T-helper 2 cell treated with Interferon-gamma antibody and Interleukin-4, amounts not matched to agents 100 ng/mL and 5 ng/mL, for 36 hours (primary cell): ENCODE results near the gene SLC22A13. TPM values are rescaled to one million over a fixed set of nuclear protein-coding genes. Genes with fewer than 3 reads are reported as not detected.
"Not testable (repeated sequence)": the region's sequence is repeated elsewhere in the genome, so short reads cannot be mapped to it uniquely, and the experiment has no call there.

Experiments
- intact Hi-C: fragments of 100-400 bp; cut with micrococcal nuclease; formaldehyde crosslinking; loops from one replicate; pipeline ENCODE4 v1.15.1; 2023
- total RNA-seq: library from RNA; stranded (reverse); gene quantifications from 2 replicates; pipeline ENCODE4 v1.2.3, GENCODE V29; 2022

SLC22A13 gene
- 0.59 and 0.93 TPM in 2 replicates for total RNA-seq

GRCh38 chr3:38265604-38266307 lies at the start of gene SLC22A13:
TSS of gene SLC22A13 (plus strand) at chr3:38265812. CDS start at chr3:38265861, 49 bp downstream.
- intact Hi-C loops = no loop called here

DNA sequence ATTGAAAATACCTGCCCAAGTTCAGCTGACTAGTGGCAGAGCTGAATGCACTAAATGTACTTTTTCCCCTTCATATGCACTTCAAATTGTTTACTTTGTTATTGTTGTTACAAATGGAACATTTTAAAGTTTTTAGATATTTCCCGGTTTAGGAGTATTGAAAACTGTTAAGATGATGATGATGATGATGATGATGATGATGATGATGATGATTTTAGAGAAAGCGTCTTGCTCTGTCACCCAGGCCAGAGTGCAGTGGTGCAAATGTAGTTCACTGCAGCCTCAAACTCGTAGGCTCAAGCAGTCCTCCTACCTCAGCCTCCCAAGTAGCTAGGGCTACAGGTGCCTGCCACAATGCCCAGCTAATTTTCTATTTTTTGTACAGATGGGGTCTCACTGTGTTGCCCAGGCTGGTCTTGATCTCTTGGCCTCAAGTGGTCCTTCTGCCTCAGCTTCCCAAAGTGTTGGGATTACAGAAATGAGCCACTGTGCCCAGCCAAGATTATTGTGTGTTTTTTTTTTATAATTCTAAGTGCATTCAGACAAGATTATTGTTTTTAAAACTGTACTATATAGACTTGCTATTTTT lies 45.9 kb upstream of the SLC22A13 start:
- intact Hi-C loops = no loop called here

GRCh38 chr3:38221005-38221404 lies 44.6 kb upstream of the SLC22A13 start:
- intact Hi-C loops = no loop called here

DNA sequence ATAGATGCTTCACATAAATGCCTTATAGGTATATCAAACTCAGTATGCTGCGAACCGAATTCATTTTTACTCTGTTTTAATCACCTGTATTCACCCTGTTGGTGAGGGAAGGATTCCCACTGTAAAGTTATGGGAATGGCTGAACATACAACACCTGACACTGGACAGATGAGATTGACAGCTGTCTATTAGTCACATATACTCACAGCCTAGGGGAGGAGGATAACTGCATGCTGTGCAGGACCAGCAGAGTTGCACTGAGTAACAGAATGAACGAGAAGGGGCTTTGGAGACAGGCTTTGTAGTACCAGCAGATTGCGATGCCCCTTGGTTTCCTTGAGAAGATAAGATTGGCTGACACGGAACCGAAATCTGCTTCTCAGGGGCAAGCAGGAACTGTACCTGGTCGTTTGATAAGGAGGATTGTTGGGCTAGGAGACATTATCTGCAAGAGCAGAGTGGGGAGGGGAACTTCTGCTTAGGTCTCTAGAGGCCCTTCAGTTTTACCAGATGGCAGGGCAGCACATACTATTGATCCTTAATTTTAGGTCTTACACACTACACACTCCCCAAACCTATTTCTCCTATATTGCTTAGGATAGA lies 43.5 kb upstream of the SLC22A13 start:
- intact Hi-C loops = no loop called here

DNA sequence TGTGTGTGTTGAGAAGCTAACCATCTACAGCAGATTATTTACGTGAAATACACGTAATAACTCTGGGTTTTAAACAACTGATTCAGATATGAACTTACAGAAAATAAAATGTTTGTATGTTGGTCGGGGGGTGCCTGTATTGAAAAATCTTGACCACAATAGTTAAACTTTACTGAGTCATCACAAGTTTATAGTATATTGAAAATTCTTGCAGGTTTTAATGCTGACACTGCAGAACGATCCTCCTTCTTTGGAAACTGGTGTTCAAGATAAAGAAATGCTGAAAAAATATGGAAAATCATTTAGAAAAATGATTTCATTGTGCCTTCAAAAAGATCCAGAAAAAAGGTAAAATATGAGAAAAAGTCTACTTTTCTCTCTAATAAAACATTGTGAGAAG lies 41.3 kb upstream of the SLC22A13 start:
- intact Hi-C loops = no loop called here

GRCh38 chr3:38226273-38226672 lies 39.3 kb upstream of the SLC22A13 start:
- intact Hi-C loops = no loop called here

DNA sequence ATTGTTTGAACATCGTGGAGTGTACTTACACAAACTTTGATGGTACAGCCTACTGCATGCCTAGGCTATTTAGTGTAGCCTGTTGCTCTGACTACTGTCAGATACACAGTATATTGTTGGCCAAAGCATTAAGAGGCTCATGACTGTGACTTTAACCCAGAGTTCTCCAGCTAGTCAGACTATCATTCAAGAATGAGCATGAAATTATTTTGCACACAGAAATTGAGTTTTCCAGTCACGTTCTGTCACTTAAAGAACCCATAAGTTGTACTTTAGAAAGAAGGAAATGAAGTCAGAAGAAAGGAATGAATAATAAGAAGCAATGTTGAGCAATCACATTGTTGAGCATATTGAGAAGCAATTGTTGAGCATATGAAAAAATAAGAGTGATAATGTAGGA lies 37.6 kb upstream of the SLC22A13 start:
- intact Hi-C loops = no loop called here

DNA sequence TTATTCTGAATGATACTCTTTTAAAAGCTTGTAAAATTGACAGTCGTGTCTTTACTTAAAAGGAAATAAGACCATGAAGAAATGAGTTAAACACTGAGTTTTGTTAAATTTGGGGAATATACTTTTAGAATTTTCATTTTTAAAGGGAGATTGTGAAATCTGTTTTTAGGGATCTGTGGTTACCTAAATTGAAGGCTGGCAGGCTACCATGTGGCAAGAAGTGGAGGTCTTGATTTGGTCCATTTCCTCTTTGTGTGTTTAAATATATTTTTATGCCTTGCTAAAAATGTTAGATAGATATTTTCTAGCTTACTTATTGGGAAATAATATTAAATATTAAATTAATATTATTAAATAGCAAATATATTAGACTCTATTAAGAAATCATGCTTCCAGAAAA lies 36.6 kb upstream of the SLC22A13 start:
- intact Hi-C loops = no loop called here

DNA sequence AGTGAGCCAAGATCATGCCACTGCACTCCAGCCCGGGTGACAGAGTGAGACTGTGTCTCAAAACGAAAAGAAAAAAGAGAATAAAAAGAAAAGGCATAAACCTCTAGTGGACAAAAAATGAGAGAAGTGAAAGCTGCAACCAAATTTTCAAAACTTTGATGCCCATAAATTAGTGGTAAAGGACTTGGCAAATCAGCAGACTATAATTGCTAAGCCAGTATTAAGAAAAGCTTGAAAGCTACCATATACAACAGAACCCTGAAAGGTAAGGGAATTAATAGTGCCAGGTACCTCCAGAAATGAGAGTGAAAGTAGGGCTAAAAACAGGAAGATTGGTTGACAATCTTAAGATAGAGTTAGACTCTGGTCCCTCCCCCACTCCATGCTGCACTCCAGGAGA lies 32.9 kb upstream of the SLC22A13 start:
- intact Hi-C loops = no loop called here

DNA sequence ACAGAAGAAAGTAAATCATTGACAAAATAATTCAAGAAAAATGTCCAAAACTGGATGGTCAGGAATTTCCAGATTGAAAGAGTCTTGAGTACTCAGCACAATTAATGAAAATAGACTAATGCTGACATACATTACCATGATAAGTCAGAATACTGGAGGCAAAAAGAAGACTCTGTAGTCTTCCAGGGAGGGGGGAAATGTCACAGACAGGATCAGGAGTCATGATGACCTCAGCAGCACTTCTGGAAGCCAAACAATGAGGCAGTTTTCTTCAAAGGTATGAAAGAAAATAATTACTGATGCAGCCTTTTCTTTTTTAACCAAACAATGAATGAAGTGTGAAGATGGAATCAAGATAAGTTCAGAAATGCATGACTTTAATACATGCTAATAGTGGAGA lies 30.1 kb upstream of the SLC22A13 start:
- intact Hi-C loops = no loop called here

DNA sequence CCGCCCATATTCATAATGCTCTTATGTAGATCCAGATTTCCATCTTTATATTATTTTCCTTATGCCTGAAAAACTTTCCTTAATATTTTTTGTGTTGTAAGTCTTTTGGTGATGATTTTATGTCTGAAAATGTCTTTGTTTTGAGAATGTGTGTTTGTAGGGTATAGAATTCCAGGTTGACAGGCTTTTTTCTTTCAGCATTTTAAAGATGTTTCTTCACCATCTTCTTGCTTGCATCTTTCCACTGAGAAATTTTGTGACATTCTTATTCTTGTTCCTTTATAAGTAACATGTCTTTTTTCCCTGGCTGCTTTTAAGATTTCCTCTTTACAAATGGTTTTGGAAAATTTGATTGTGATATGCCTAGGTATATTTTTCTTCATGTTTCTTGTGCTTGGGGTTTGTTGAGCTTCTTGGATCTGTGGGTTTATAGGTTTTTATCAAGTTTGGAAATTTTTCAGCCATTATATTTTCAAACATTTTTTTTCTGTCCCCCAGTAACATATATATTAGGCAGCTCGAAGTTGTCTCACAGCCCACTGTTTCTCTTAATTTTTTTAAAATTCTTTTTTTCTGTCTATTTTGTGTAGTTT lies 27.1 kb upstream of the SLC22A13 start:
- intact Hi-C loops = no loop called here

GRCh38 chr3:38242812-38243211 lies 22.8 kb upstream of the SLC22A13 start:
- intact Hi-C loops = not testable (repeated sequence)

DNA sequence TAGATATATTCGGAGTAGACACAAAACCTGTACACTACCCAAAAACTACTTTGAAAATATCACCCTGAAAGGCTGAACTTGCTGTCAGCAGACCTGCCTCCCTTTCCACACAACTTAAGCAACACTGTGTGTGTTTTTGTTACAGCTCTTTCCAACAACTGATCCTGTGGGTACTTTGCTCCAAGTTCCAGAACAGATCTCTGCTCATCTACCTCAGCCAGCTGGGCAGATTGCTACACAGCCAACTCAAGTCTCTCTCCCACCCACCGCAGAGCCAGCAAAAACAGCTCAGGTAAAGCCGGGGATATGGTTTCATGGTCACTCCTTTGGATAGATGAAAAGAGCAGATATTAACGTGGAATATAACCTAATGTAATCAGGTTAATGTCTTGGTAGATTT lies 19.7 kb upstream of the SLC22A13 start:
- intact Hi-C loops = no loop called here

- intact Hi-C loops = no loop called here
Observed at GRCh38 chr3:38247366-38248035, 18.1 kb upstream of the SLC22A13 start.

DNA sequence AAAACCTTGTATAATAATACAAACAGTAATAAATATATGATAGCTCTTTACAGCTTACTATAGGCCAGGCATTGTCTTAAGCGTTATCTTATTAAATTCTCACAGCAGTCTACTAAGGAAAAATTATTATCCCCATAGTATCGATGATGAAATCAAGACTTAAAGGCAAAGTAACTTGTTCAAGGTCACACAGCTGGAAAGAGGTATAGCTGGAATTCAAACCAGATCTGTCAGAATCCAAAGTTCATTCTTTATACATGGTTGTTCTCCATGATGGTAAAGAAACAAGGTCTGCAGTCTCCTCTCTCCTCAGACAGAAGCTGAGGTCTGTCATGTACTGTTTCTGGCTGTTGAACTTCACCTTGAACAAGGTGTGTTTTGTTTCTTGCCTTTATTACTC lies 15.4 kb upstream of the SLC22A13 start:
- intact Hi-C loops = no loop called here

DNA sequence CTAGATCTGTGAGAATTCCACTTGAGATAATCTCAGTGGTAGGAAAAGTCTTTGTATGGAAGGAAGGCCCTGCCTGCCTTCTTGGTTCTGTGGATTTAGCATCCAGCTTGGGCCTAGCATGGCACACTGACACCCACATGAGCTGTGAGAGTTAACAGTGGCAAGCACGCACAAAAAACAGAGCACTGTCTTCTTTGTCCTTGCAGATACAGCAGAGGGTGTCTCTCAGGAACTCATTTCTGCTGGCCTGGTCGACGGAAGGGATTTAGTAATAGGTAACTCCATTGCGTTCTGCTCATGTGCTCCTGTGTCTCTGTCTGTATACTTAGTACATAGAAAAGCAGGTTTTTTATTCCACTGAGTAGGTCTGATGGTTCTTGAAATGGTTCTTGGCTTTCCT lies 14.4 kb upstream of the SLC22A13 start:
- intact Hi-C loops = no loop called here

DNA sequence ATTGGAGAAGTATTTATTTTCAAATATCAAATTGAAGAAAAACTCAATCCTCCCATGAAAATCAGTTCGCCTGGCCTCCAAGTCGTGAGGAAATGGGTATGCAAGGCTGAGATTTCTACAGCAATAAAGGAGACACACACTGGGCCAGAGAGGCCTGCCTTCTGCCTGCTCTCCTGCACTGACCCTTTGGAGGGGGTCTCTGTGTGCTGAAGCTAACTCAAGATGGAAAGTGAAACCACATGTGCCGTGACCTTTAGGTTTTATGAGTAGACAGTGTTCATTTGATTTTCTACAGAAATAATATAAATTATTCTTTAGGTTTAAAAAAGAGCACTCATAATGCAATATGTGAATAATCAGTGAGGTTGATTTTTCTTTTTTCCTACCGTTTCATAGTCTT lies 11.9 kb upstream of the SLC22A13 start:
- intact Hi-C loops = no loop called here

GRCh38 chr3:38254872-38255271 lies 10.7 kb upstream of the SLC22A13 start:
- intact Hi-C loops = loop anchor here (5.0 kb wide), 1 partner anchor 118 kb away; the partner anchor contains the start of genes ACAA1 and MYD88

GRCh38 chr3:38255627-38256026 lies 10.0 kb upstream of the SLC22A13 start:
- intact Hi-C loops = loop anchor here (5.0 kb wide), 1 partner anchor 118 kb away; the partner anchor contains the start of genes ACAA1 and MYD88

GRCh38 chr3:38257583-38257982 lies 8.0 kb upstream of the SLC22A13 start:
- intact Hi-C loops = loop anchor here (5.0 kb wide), 1 partner anchor 120 kb away; the partner anchor contains the start of genes ACAA1 and MYD88

- intact Hi-C loops = no loop called here
Observed at GRCh38 chr3:38260474-38260873, 5.1 kb upstream of the SLC22A13 start.

DNA sequence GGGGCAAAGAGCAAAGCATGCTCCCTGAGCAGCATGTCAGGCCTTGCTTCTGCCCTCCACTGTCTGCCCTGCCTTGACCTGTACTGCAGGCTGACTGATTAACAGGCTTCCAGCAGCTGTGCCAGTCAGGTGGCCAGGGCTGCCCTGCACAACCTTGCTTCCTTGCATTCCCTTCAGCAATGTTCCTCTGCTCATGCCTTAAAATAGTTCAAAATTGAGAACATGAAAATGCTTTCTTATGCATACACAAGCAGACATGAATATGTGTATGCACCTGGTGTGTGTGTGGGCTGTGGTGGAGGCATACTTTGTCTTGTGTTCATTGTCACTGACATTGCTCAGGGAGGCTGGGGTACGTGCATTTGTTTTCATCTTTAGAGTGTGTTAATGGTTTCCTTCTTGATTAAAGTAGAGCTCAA lies 1.2 kb upstream of the SLC22A13 start:
- intact Hi-C loops = no loop called here
